ENCODE measurements around the gene RAI14.

DNA sequence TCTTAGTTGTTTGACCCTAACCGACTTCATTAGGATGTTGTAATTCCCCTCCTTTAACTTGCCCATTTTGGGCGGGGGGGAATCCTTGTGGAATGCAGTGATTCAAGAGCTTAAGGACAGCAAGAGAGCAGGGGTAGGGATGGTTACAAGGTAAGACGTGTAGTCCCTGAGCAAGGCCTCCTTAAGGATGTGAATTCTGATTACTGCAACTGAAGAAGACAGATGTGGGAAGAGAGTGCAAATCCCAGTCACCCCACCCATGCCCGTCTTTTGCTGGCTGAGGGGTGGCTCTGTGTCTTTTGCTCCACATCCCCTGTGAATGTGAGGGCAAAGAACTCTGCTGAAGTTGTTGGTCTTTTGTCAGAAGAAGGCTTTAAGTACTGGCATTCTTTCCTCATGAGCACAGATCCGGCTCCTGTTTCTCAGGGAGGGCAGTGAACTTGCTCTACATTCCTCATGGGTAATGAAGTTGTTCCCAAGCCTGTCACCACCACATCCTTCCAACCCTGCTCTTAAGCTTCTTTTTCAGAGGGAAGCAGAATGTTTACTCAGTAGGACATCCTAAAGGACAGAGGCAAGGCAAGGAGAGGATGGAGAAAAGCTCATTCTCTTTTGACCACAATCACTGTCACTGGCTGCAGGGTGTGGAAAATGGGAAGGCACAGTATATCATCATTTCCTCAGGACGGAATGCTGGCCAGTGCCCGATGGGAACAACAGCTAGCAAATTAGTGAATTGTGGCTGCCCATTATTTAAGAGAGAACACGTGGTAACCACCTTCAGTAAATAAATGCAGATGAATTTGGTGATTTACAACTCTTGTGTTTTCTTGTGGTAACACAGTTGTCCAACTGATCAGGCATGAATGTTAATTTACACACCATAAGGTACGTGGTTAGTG is 61.5 kb downstream of the RAI14 start:
- no peak for TF ChIP-seq TARDBP (IDR thresholded peaks at IDR 0.05)
- TF ChIP-seq ARNT (IDR thresholded peaks at IDR 0.05) = no peak

Measured in HEK293T (cell line).